Caco-2 (cell line): Measurements from ENCODE around the gene FBXO2. TPM values are rescaled to one million over a fixed set of nuclear protein-coding genes. Genes with fewer than 3 reads are reported as not detected.
"Not testable (repeated sequence)": the region's sequence is repeated elsewhere in the genome, so short reads cannot be mapped to it uniquely, and the experiment has no call there.

Experiments used
- BruUV-seq: library from RNA; stranded (reverse); fragments of 400-500 nt; replicated peaks from 2 replicates; lab custom pipeline; 2021; lab: Mats Ljungman, UMichigan
- CTCF ChIA-PET: fragments of 300-600 bp; sonication (Branson Sonifier 250); formaldehyde crosslinking; loops from one replicate; lab custom pipeline; 2022; ENCODE audit warnings: antibody characterized with exemption; lab: Charles Lee
- POLR2A ChIA-PET: fragments of 300-600 bp; sonication (Branson Sonifier 250); formaldehyde crosslinking; loops from one replicate; lab custom pipeline; 2022; ENCODE audit warnings: antibody characterized with exemption; lab: Charles Lee
- DNase-seq, 2 experiments: peaks; one replicate each; pipeline versions ENCODE4 v3.0.0 to v3.0.0-alpha.2; 2020 to 2022
- H3K27me3 ChIP-seq: replicated peaks from 2 replicates; pipeline ENCODE4 v1.6.0; 2011; ENCODE audit warnings: low read length; ENCODE audit not compliant: control insufficient read depth, insufficient read depth
- H3K36me3 ChIP-seq: 2 replicates; pipeline ENCODE4 v1.5.1; 2011; ENCODE audit warnings: low read length; ENCODE audit not compliant: control insufficient read depth, insufficient read depth
- H3K4me1 ChIP-seq: fragments of 250-450 bp; sonication (Bioruptor Pico); 2 replicates; pipeline ENCODE4 v1.5.1; 2020; ENCODE audit warnings: mild to moderate bottlenecking
- H3K4me3 ChIP-seq: 2 replicates; pipeline ENCODE4 v1.5.1; 2011; ENCODE audit warnings: low read depth, mild to moderate bottlenecking, control low read depth, low read length
- H3K9me3 ChIP-seq: fragments of 250-450 bp; sonication (Bioruptor Pico); 2 replicates; pipeline ENCODE4 v1.5.1; 2020; ENCODE audit warnings: mild to moderate bottlenecking, moderate library complexity
- H3K27ac Mint-ChIP-seq: one replicate; pipeline ENCODE4 v1.8.0; 2022; ENCODE audit warnings: mixed read lengths; ENCODE audit not compliant: unreplicated experiment
- H3K27me3 Mint-ChIP-seq: one replicate; pipeline ENCODE4 v1.8.0; 2022; ENCODE audit warnings: mixed read lengths; ENCODE audit not compliant: insufficient read depth, unreplicated experiment
- H3K36me3 Mint-ChIP-seq: one replicate; pipeline ENCODE4 v1.8.0; 2022; ENCODE audit warnings: mild to moderate bottlenecking, mixed read lengths; ENCODE audit not compliant: insufficient read depth, unreplicated experiment
- H3K4me1 Mint-ChIP-seq: one replicate; pipeline ENCODE4 v1.8.0; 2022; ENCODE audit warnings: low read depth, mixed read lengths; ENCODE audit not compliant: unreplicated experiment
- H3K4me3 Mint-ChIP-seq: one replicate; pipeline ENCODE4 v1.8.0; 2022; ENCODE audit warnings: mild to moderate bottlenecking, moderate library complexity, mixed read lengths; ENCODE audit not compliant: unreplicated experiment
- H3K9me3 Mint-ChIP-seq: one replicate; pipeline ENCODE4 v1.8.0; 2022; ENCODE audit warnings: mixed read lengths; ENCODE audit not compliant: unreplicated experiment
- intact Hi-C: fragments of 100-400 bp; cut with micrococcal nuclease; formaldehyde crosslinking; loops from one replicate; pipeline ENCODE4 v1.10.0; 2022; ENCODE audit not compliant: unreplicated experiment
- total RNA-seq: library from RNA; stranded (reverse); gene quantifications from 2 replicates; pipeline ENCODE4 v1.2.3, GENCODE V29; 2022
- TF ChIP-seq, protein P1 (sequence below), 2 experiments: fragments of 200-600 bp in 1 of 2; IDR thresholded peaks; 1 replicate in 1 of 2; 2 replicates in 1 of 2; pipeline versions ENCODE4 v1.5.1 to v1.8.0; 2011 to 2022; ENCODE audit warnings: antibody characterized with exemption in 1 of 2, control low read depth in 1 of 2, inconsistent platforms in 1 of 2, low read depth in 1 of 2, low read length in 1 of 2, mild to moderate bottlenecking in 1 of 2, moderate library complexity in 1 of 2; ENCODE audit not compliant: insufficient read depth in 1 of 2, severe bottlenecking in 1 of 2, unreplicated experiment in 1 of 2

The FBXO2 gene
- total RNA-seq, 1 experiment from 2014 or later: 78.5 TPM

DNA sequence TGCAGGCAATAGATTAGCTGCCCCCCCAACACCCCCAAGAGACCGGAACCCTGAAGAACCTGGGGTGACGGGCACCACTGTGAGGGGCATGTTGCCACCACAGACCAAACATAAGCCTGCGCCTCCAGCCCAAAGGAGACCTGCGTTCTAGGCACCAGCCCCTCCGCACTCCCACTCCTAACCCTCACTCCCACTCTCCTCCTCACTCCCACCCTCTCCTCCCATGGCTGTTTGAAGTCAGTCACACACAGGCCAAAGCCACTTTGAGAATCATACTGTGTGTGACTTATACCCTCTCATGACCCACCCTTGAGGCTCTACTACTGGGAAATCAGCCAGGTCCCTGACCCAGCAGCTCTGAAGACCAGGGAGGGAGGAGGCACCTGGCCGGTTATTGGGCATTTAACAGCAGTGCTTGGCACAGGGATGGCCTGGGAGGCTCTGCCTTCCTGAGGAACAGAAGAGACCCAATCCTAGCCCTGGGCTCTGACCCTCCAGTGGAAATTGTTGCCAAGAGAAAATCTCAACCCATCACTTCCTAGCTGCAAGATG, 43.5 kb downstream of the FBXO2 start:
- H3K9me3 Mint-ChIP-seq: peaks cover 6% of the 10 kb centered on the region
- no peak overlapping the region for H3K4me3 Mint-ChIP-seq
- ChIA-PET POLR2A (no interaction called here), CTCF (no interaction called here)
- intact Hi-C loops: no loop called here
- H3K36me3 Mint-ChIP-seq: no peaks in the 10 kb centered on the region
- no peaks in the 10 kb centered on the region for H3K4me1 Mint-ChIP-seq
- no peak overlapping the region for H3K27ac Mint-ChIP-seq
- Histone ChIP-seq H3K9me3 (no peaks in the 10 kb centered on the region), H3K4me1 (no peaks in the 10 kb centered on the region), H3K4me3 (no peak overlapping the region), H3K27me3 (no peaks in the 10 kb centered on the region), H3K36me3 (no peaks in the 10 kb centered on the region)
- no peak for DNase-seq
- TF ChIP-seq, protein P1, sequence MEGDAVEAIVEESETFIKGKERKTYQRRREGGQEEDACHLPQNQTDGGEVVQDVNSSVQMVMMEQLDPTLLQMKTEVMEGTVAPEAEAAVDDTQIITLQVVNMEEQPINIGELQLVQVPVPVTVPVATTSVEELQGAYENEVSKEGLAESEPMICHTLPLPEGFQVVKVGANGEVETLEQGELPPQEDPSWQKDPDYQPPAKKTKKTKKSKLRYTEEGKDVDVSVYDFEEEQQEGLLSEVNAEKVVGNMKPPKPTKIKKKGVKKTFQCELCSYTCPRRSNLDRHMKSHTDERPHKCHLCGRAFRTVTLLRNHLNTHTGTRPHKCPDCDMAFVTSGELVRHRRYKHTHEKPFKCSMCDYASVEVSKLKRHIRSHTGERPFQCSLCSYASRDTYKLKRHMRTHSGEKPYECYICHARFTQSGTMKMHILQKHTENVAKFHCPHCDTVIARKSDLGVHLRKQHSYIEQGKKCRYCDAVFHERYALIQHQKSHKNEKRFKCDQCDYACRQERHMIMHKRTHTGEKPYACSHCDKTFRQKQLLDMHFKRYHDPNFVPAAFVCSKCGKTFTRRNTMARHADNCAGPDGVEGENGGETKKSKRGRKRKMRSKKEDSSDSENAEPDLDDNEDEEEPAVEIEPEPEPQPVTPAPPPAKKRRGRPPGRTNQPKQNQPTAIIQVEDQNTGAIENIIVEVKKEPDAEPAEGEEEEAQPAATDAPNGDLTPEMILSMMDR (IDR thresholded peaks at IDR 0.05; ENCODE audit: insufficient read depth in 1 of 2, low read depth in 1 of 2, low read length in 1 of 2, severe bottlenecking in 1 of 2, unreplicated experiment in 1 of 2): no peak
- peaks cover 19% of the 10 kb centered on the region for H3K27me3 Mint-ChIP-seq
- BruUV-seq: no TSS peak

DNA sequence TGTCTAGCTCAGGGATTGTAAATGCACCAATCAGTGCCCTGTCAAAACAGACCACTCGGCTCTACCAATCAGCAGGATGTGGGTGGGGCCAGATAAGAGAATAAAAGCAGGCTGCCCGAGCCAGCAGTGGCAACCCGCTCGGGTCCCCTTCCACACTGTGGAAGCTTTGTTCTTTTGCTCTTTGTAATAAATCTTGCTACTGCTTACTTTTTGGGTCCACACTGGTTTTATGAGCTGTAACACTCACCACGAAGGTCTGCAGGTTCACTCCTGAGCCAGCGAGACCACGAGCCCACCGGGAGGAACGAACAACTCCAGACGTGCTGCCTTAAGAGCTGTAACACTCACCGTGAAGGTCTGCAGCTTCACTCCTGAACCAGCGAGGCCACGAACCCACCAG, 44.9 kb downstream of the FBXO2 start:
- peaks cover 15% of the 10 kb centered on the region for H3K27me3 Mint-ChIP-seq

DNA sequence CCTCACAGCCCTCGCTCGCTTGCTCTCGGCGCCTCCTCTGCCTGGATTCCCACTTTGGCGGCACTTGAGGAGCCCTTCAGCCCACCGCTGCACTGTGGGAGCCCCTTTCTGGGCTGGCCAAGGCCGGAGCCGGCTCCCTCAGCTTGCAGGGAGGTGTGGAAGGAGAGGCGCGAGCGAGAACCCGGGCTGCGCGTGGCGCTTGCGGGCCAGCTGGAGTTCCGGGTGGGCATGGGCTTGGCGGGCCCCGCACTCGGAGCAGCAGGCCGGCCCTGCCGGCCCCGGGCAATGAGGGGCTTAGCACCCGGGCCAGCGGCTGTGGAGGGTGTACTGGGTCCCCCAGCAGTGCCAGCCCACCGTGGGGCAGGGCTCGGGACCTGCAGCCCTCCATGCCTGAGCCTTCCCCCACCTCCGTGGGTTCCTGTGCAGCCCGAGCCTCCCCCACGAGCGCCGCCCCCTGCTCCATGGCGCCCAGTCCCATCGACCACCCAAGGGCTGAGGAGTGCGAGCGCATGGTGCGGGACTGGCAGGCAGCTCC, 45.6 kb downstream of the FBXO2 start:
- H3K9me3 ChIP-seq, H3K4me1 ChIP-seq, H3K4me3 ChIP-seq, BruUV-seq, H3K4me1 Mint-ChIP-seq, H3K36me3 ChIP-seq, CTCF ChIA-PET, intact Hi-C loops, POLR2A ChIA-PET, H3K4me3 Mint-ChIP-seq, H3K27ac Mint-ChIP-seq, H3K36me3 Mint-ChIP-seq, DNase-seq, H3K9me3 Mint-ChIP-seq, H3K27me3 ChIP-seq: not testable (repeated sequence)
- H3K27me3 Mint-ChIP-seq: peaks cover 15% of the 10 kb centered on the region

More for the DNA sequence above, 44.9 kb downstream of the FBXO2 start:
- DNase-seq, H3K9me3 ChIP-seq, H3K27me3 ChIP-seq, CTCF ChIA-PET, POLR2A ChIA-PET, H3K4me3 ChIP-seq, H3K4me3 Mint-ChIP-seq, H3K4me1 Mint-ChIP-seq, H3K4me1 ChIP-seq, intact Hi-C loops, H3K9me3 Mint-ChIP-seq, H3K27ac Mint-ChIP-seq, H3K36me3 ChIP-seq, BruUV-seq, H3K36me3 Mint-ChIP-seq: not testable (repeated sequence)

DNA sequence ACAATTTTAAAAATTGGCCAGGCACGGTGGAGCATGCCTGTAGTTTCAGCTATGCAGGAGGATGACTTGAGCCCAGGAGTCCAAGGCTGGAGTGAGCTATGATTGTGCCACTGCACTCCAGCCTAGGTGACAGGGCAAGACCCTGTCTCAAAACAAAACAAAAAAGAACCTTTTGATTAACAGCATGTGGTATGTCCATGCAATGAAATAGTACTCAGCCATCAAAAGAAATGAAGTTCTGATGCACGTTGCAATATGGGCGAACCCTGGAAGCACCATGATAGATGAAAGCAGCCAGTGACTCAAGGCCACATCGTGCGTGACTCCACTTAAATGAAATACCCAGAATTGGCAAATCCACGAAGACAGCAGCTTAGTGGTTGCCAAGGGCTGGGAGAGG, 47.5 kb downstream of the FBXO2 start:
- no peaks in the 10 kb centered on the region for H3K4me1 ChIP-seq
- no peaks in the 10 kb centered on the region for H3K36me3 ChIP-seq
- CTCF ChIA-PET: no interaction called here
- H3K36me3 Mint-ChIP-seq: no peaks in the 10 kb centered on the region
- no peaks in the 10 kb centered on the region for H3K9me3 ChIP-seq
- H3K4me1 Mint-ChIP-seq: no peaks in the 10 kb centered on the region
- no peak overlapping the region for H3K4me3 ChIP-seq
- no peaks in the 10 kb centered on the region for H3K9me3 Mint-ChIP-seq
- H3K4me3 Mint-ChIP-seq: no peak overlapping the region
- no peak overlapping the region for H3K27ac Mint-ChIP-seq
- no TSS peak for BruUV-seq
- DNase-seq: no peak
- POLR2A ChIA-PET: no interaction called here
- TF ChIP-seq, protein P1 (IDR thresholded peaks at IDR 0.05; ENCODE audit: insufficient read depth in 1 of 2, low read depth in 1 of 2, low read length in 1 of 2, severe bottlenecking in 1 of 2, unreplicated experiment in 1 of 2): no peak
- intact Hi-C loops: no loop called here
- peaks cover 19% of the 10 kb centered on the region for H3K27me3 Mint-ChIP-seq
- H3K27me3 ChIP-seq: no peaks in the 10 kb centered on the region
